CD14-positive monocyte (primary cell): ENCODE data around the gene VWF. TPM values are rescaled to one million over a fixed set of nuclear protein-coding genes. Genes with fewer than 3 reads are reported as not detected.

Experiments
- DNase-seq, 3 donors: peaks; one replicate each; pipeline ENCODE4 v3.0.0-alpha.2; 2011 to 2022
- H2AFZ ChIP-seq: 2 replicates; pipeline ENCODE4 v1.6.0; 2012; ENCODE audit warnings: mild to moderate bottlenecking, low read depth, low read length, inconsistent platforms; ENCODE audit not compliant: insufficient read depth, poor library complexity, severe bottlenecking
- H3K27ac ChIP-seq, 2 donors: 1 replicate in 1 of 2; 2 replicates in 1 of 2; pipeline ENCODE4 v1.5.1; 2012 to 2013; ENCODE audit warnings: low read length in 2 of 2, control low read depth in 1 of 2, inconsistent platforms in 1 of 2, low read depth in 1 of 2, mild to moderate bottlenecking in 1 of 2
- H3K27me3 ChIP-seq, 2 donors: one replicate each; pipeline versions ENCODE4 v1.6.0 to v1.6.1; 2011 to 2013; ENCODE audit warnings: low read length in 2 of 2; ENCODE audit not compliant: control insufficient read depth in 2 of 2, insufficient read depth in 2 of 2
- H3K36me3 ChIP-seq, 2 donors: replicated peaks in 1 of 2; 1 replicate in 1 of 2; 2 replicates in 1 of 2; pipeline versions ENCODE4 v1.5.1 to v1.6.1; 2012 to 2013; ENCODE audit warnings: low read length in 2 of 2, control low read depth in 1 of 2, inconsistent platforms in 1 of 2, mild to moderate bottlenecking in 1 of 2; ENCODE audit not compliant: insufficient read depth in 2 of 2, control insufficient read depth in 1 of 2
- H3K4me1 ChIP-seq, 2 donors: 1 replicate in 1 of 2; 2 replicates in 1 of 2; pipeline versions ENCODE4 v1.5.1 to v1.6.1; 2012 to 2013; ENCODE audit warnings: low read length in 2 of 2, control low read depth in 1 of 2, inconsistent platforms in 1 of 2, mild to moderate bottlenecking in 1 of 2, moderate library complexity in 1 of 2; ENCODE audit not compliant: insufficient read depth in 2 of 2, control insufficient read depth in 1 of 2
- H3K4me2 ChIP-seq: replicated peaks from 2 replicates; pipeline ENCODE3; 2012; ENCODE audit warnings: low read length, moderate library complexity, mild to moderate bottlenecking; ENCODE audit not compliant: poor library complexity, severe bottlenecking; ENCODE audit errors: extremely low read depth
- H3K4me3 ChIP-seq, 3 experiments: fragments of 200-600 bp in 1 of 3; sonication (generic) in 1 of 3; replicated peaks in 1 of 3; 1 replicate in 2 of 3; 2 replicates in 1 of 3; pipeline ENCODE4 v1.5.1; 2011 to 2013; ENCODE audit warnings: low read length in 3 of 3, mild to moderate bottlenecking in 3 of 3, control low read depth in 2 of 3, low read depth in 2 of 3, inconsistent platforms in 1 of 3, moderate library complexity in 1 of 3
- H3K79me2 ChIP-seq: 2 replicates; pipeline ENCODE4 v1.6.0; 2012; ENCODE audit warnings: mild to moderate bottlenecking, control low read depth, inconsistent platforms, low read length, moderate library complexity; ENCODE audit not compliant: insufficient read depth
- H3K9ac ChIP-seq: 2 replicates; pipeline ENCODE4 v1.6.0; 2017; ENCODE audit warnings: low read length, mild to moderate bottlenecking; ENCODE audit not compliant: insufficient read depth, poor library complexity, severe bottlenecking
- H3K9me3 ChIP-seq, 2 donors: replicated peaks in 1 of 2; 1 replicate in 1 of 2; 2 replicates in 1 of 2; pipeline versions ENCODE4 v1.5.1 to v1.6.1; 2012 to 2013; ENCODE audit warnings: low read length in 2 of 2, control low read depth in 1 of 2; ENCODE audit not compliant: control insufficient read depth in 1 of 2, insufficient read depth in 1 of 2
- H4K20me1 ChIP-seq: 2 replicates; pipeline ENCODE4 v1.6.0; 2012; ENCODE audit warnings: mild to moderate bottlenecking, low read length, control low read depth, moderate library complexity; ENCODE audit not compliant: insufficient read depth
- H3K27ac Mint-ChIP-seq, 7 donors: one replicate each; pipeline ENCODE4 v1.8.0; 2020; ENCODE audit warnings: mild to moderate bottlenecking in 7 of 7, mixed read lengths in 7 of 7, moderate library complexity in 6 of 7, inconsistent platforms in 2 of 7
- H3K27me3 Mint-ChIP-seq, 3 donors: one replicate each; pipeline ENCODE4 v1.8.0; 2021 to 2022; ENCODE audit warnings: low read depth in 3 of 3, mild to moderate bottlenecking in 3 of 3, mixed read lengths in 3 of 3, moderate library complexity in 3 of 3, inconsistent platforms in 1 of 3
- H3K36me3 Mint-ChIP-seq, 2 donors: one replicate each; pipeline ENCODE4 v1.8.0; 2020; ENCODE audit warnings: mixed read lengths in 2 of 2, inconsistent platforms in 1 of 2, mild to moderate bottlenecking in 1 of 2
- H3K4me1 Mint-ChIP-seq: one replicate; pipeline ENCODE4 v1.8.0; 2020; ENCODE audit warnings: mild to moderate bottlenecking, mixed read lengths
- H3K4me3 Mint-ChIP-seq, 2 donors: one replicate each; pipeline ENCODE4 v1.8.0; 2020; ENCODE audit warnings: mild to moderate bottlenecking in 2 of 2, mixed read lengths in 2 of 2, moderate library complexity in 1 of 2
- H3K9me3 Mint-ChIP-seq, 7 donors: one replicate each; pipeline ENCODE4 v1.8.0; 2020 to 2022; ENCODE audit warnings: mixed read lengths in 7 of 7, mild to moderate bottlenecking in 6 of 7, moderate library complexity in 6 of 7, inconsistent platforms in 2 of 7
- WGBS: methylation state at CpG from one replicate; pipeline ENCODE4 v1.1.5; 2013; ENCODE audit warnings: missing lambda C conversion rate; ENCODE audit not compliant: insufficient coverage; 5-methylcytosine and 5-hydroxymethylcytosine counted together
- intact Hi-C, 2 donors: fragments of 100-400 bp; cut with micrococcal nuclease; formaldehyde crosslinking; loops; one replicate each; pipeline versions ENCODE4 v1.15.0 to v1.15.1; 2023
- polyA minus RNA-seq: library from RNA; depleted of rRNA, polyadenylated mRNA; stranded (reverse); fragments of >200 nt; gene quantifications from 2 replicates; pipeline ENCODE4 v1.2.3, GENCODE V29; 2012
- polyA plus RNA-seq, 3 donors: library from polyadenylated mRNA; depleted of rRNA in 1 of 3; unstranded in 2 of 3; stranded (reverse) in 1 of 3; fragments of 300-500 nt in 2 of 3; fragments of >200 nt in 1 of 3; fragmentation: Illumina TruSeq in 2 of 3; gene quantifications; 1 replicate in 2 of 3; 2 replicates in 1 of 3; pipeline ENCODE4 v1.2.3, GENCODE V29; 2012 to 2021
- total RNA-seq, 12 experiments: library from RNA in 1 of 12; stranded (reverse) in 1 of 12; fragments of 120-200 nt in 1 of 12; gene quantifications; one replicate each; pipeline ENCODE4 v1.2.4 and lab custom pipeline; 2013 to 2026; ENCODE audit warnings: mixed read lengths in 6 of 12, inconsistent platforms in 1 of 12
- TF ChIP-seq, protein P1 (sequence below): fragments of 200-600 bp; IDR thresholded peaks from one replicate; pipeline ENCODE4 v1.8.0; 2022; ENCODE audit warnings: antibody characterized with exemption, mild to moderate bottlenecking

The VWF gene
- total RNA-seq (2013): 0.87 TPM
- polyA plus RNA-seq: under 1 TPM; 0.17 to 0.49 (median 0.48) TPM
- 0.48 and 0.69 TPM in 2 replicates for polyA minus RNA-seq
- 0.93 to 18.5 (median 4.1) reads per million in 11 experiments for total RNA-seq (lab: John Stamatoyannopoulos, UW)

GRCh38 chr12:6124411-6125309, at the start of gene VWF:
TSS of gene VWF (minus strand) at chr12:6124670. CDS start at chr12:6123196, 1,474 bp downstream.
- Mint-ChIP-seq H3K9me3 (no peaks in the 10 kb centered on the region), H3K4me3 (peak within 1 kb of the TSS in 1 of 2 donors; percentile 11), H3K27me3 (peaks cover 16 to 19% (median 18%) of the 10 kb centered on the region in 3 donors), H3K27ac (peak within 1 kb of the TSS in 2 of 7 donors; percentile 62 to 76), H3K36me3 (no peaks in the 10 kb centered on the region), H3K4me1 (no peaks in the 10 kb centered on the region)
- H3K4me2 ChIP-seq: no peak within 1 kb of the TSS
- H3K9me3 ChIP-seq: no peaks in the 10 kb centered on the region
- TF ChIP-seq, protein P1, sequence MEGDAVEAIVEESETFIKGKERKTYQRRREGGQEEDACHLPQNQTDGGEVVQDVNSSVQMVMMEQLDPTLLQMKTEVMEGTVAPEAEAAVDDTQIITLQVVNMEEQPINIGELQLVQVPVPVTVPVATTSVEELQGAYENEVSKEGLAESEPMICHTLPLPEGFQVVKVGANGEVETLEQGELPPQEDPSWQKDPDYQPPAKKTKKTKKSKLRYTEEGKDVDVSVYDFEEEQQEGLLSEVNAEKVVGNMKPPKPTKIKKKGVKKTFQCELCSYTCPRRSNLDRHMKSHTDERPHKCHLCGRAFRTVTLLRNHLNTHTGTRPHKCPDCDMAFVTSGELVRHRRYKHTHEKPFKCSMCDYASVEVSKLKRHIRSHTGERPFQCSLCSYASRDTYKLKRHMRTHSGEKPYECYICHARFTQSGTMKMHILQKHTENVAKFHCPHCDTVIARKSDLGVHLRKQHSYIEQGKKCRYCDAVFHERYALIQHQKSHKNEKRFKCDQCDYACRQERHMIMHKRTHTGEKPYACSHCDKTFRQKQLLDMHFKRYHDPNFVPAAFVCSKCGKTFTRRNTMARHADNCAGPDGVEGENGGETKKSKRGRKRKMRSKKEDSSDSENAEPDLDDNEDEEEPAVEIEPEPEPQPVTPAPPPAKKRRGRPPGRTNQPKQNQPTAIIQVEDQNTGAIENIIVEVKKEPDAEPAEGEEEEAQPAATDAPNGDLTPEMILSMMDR: no peak
- no peak within 1 kb of the TSS for H3K4me3 ChIP-seq
- peaks cover 0 to 3% of the 10 kb centered on the region in 2 donors for H3K27me3 ChIP-seq
- no peak within 1 kb of the TSS for H3K27ac ChIP-seq
- no peaks in the 10 kb centered on the region for H3K79me2 ChIP-seq
- H3K36me3 ChIP-seq: no peaks in the 10 kb centered on the region
- DNase-seq: no peak
- WGBS: 65% methylated on average over 3 of the region's 5 CpGs
- no peak within 1 kb of the TSS for H2AFZ ChIP-seq
- no peaks in the 10 kb centered on the region for H4K20me1 ChIP-seq
- H3K4me1 ChIP-seq: no peaks in the 10 kb centered on the region
- intact Hi-C loops: no loop called here
- H3K9ac ChIP-seq: no peak within 1 kb of the TSS

DNA sequence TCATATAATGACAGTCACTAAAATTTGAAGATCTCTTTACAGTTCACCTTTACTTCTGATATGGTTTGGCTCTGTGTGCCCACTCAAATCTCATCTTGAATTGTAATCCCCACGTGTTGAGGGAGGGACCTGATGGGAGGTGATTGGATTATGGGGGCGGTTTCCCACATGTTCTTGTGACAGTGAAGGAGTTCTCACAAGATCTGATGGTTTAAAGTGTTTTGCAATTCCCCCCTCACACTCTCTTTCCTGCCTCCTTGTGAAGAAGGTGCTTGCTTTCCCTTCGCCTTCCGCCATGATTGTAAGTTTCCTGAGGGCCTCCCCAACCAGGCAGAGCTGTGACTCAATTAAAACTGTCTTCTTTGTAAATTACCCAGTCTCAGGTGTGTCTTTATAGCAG, 48.4 kb upstream of the VWF start:
- Histone ChIP-seq H3K4me2 (no peak overlapping the region), H2AFZ (no peak overlapping the region), H3K36me3 (no peaks in the 10 kb centered on the region), H3K9ac (no peak overlapping the region), H3K27ac (no peak overlapping the region), H3K79me2 (no peaks in the 10 kb centered on the region), H3K27me3 (no peaks in the 10 kb centered on the region), H3K4me3 (no peak overlapping the region), H4K20me1 (no peaks in the 10 kb centered on the region), H3K4me1 (peaks cover 26 to 28% of the 10 kb centered on the region in 2 donors), H3K9me3 (no peaks in the 10 kb centered on the region)
- peaks cover 29% of the 10 kb centered on the region for H3K4me1 Mint-ChIP-seq
- H3K36me3 Mint-ChIP-seq: peaks cover 0 to 2% of the 10 kb centered on the region in 2 donors
- peaks cover 0 to 3% (median 0%) of the 10 kb centered on the region in 7 donors for H3K9me3 Mint-ChIP-seq
- intact Hi-C loops: loop anchor here in 1 of 2 donors (10.0 kb wide), 1 partner anchor 98 kb away; no protein-coding TSS in a partner anchor
- WGBS: no CpG with 5 or more reads among the region's 4 CpGs
- H3K27ac Mint-ChIP-seq: peak overlapping the region in 1 of 7 donors; percentile 30
- peaks cover 1 to 5% (median 2%) of the 10 kb centered on the region in 3 donors for H3K27me3 Mint-ChIP-seq
- DNase-seq: no peak
- TF ChIP-seq, protein P1: no peak
- H3K4me3 Mint-ChIP-seq: no peak overlapping the region
